Stimulated activated CD4-positive, alpha-beta T cell treated with anti-CD3 and anti-CD28 coated beads, Interleukin-2, amount 100 ng/mL, for 48 hours (primary cell): ENCODE measurements around the gene TNRC18.
A peak's percentile ranks its signal among the peaks of the same experiment; 100 is the strongest.

Experiments used
- DNase-seq, 2 donors: peaks; one replicate each; pipeline ENCODE4 v3.0.0-alpha.2; 2020

TNRC18 gene

DNA sequence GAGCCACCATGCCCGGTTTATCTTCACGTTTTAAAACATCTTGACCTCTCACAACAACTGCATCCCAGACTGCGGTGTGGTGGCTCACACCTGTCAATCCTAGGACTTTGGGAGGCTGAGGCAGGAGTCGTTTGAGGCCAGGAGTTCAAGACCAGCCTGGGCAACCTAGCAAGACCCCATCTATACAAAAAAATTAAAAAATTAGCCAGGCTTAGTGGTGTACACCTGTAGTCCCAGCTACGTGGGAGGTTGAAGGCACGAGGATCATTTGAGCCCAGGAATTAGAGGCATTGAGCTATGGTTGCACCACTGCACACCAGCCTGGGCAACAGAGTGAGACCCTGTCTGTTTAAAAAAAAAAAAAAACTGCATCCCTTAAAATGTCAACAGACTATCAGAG, 20.2 kb downstream of the TNRC18 start:
- DNase-seq = no peak

DNA sequence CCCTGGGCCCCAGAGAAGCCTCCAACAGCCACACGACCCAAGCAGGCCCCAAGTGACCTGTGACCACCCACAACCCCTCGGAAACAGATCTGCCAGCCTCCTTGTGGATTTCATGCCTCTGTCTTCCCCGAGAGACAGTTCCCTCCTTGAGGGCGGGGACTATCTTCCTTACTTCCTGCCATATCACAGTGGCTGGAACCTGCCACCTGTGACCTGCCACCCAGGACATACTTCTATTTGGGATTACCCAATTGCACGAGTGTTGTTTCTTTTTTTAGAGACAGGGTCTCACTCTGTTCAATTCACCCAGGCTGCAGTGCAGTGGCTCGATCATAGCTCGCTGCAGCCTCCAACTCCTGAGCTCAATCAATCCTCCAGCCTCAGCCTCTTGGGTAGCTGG, 25.9 kb downstream of the TNRC18 start:
- no peak for DNase-seq

DNA sequence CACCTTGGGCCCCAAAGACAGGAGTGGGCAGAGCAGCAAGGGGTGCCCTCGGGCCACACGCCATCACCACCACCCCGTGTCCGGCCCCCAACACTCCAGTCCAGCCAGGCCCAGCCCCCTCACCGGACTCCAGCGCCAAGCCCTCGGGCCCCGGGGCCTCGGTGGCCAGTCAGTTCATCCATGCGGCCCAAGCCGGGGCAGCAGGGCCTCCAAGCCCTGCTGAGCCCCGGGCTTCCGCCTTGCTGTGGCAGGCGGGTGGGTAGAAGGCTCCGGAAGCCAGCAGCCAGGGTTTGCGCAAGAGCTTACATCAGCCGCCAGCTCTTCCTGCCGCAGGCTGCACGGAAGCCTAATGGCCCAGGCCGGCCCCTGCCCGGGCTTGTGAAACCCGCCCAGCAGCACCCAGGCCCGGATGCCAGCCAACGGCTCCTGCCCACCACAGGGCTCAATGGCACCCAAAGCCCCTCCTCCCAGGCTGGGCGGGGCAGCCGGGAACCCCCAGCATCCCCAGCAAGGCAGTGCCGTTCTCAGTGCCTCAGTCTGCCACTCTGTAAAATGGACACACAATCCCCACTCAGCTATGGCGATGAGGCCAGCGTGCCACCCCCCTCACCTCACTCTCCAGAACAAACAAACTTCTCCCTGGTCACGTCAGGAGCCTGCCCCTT, 26.5 kb downstream of the TNRC18 start:
- DNase-seq = peak; percentile 76

DNA sequence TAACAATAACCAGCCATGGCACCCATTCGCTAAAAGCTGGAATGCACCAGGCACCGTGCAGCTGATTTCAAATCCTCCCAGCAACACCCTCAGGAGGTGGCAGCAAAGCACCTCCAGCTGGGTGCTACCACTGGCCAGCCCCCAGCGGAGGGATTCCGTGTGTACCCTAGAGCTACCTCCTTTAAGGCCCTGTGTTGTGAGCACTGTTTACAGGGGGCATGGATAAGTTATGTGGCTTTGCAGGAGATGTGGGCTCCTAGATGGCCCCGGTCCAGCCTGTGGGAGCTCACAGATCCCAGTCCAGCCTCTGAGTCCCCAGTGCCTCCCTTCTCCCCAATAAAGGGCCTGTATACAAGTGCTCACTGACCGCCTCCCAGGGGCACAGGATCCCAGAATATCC, 27.1 kb downstream of the TNRC18 start:
- peak in 1 of 2 donors; percentile 51 for DNase-seq

DNA sequence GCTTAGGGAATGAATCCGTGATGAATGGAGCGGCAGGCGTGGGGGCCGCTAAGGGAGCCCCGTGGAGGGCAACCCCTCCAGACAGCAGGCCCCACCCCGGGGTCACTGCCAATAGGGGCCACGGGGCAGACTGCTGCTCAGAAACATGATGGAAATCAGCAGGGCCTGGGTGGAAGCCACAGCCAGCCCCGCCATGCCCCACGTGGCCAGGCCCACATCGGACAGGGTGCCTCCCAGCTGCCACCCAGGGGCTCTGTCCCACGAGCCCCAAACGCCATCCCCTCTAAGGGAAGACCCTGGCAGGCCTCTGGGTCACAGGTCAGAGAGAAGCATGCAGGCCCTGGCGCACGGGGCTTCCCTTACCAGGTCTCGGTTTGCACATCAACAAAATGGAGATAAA, 28.4 kb downstream of the TNRC18 start:
- no peak for DNase-seq

DNA sequence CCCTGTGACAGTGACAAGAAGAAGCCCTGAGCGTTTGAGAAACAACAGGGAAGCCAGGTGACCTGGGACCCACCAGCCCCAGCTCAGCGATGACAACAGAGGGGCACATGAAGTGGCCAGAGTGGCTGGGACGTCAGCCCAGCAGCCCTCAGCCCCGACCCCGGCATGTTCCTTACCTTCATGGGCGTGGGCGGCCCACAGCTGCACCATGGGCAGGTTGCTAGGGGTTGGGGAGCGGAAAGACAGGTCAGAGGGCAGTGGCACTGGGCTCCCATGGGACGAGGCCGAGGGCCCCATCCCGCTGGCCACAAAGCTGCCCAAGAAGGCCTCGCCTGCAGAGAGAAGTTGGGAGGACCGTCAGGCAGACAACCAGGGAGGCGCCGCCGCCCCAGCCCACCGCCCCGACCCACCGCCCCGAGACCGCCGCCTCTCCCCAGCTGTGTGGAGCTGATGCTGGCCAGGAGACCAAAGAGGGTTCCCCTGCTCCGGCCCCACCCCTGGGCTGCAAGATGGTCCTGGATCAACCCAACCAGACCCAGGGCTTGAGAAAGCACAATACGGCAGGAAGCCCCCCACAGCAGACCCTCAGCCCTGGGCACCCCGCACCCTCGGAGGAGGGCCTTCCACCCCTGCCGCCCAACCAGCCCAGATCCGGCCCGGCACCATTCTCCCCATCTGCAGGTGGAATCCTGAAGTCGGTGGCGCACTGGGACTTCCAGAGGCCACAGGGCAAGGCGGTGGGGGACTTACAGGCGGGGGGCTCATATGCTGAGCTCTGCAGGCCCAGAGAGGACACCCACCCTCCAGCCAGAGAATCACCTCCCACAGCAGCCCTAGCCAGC, 29.1 kb downstream of the TNRC18 start:
- no peak for DNase-seq

DNA sequence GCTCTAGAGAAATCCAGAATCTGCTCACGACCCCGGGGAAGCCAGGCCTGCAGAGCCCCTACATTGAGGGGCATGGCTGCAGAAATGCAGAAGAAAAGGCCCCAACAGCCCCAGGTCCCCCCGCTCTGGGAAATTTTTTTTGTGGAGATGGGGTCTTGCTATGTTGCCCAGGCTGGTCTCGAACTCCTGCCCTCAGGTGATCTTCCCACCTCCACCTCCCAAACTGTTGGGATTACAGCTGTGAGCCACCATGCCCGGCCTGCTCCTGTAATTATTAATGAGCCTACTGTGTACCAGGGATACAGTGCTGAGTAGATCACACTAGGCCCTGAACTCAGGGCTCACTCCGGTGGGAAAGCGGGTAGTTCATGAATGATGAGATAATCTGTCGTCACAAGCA, 29.9 kb downstream of the TNRC18 start:
- DNase-seq = no peak

DNA sequence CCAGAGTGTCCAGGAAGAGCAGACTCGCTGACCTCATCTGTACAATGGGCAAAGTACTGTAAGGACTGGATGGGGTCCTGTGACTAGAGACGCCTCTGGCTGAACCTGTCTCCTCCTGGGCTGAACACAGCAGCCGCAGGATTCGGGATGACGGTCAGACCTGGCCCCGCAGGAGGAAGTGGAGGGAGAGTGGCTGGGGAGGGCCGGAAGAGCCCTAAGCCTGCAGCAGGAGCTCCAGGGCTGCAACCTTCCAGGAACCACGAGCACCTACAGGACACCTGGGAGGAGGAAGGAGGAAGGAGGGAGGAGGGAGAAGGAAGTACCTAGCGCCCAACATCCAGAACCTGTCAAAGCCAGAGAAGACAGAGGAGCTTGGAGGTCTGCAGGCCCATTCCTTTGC, 30.3 kb downstream of the TNRC18 start:
- no peak for DNase-seq

DNA sequence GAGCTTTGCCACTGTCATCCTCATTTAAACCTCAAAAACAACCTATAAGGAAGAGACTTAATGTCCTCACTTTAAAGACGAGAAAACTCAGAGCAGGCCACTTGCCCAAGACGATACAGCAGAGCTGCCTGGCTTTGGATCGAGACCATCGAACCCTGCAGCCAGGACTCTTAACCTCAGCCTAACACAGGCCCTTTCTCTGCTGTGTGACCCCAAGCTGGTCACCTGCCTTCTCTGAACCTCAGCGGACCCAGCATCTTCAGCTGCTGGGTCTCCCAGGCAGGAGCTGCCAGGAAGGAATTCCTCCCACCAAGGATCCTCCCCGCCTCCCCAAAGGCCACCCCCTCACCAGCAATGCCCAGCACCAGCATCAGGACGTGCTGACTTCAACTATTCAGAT, 32.7 kb downstream of the TNRC18 start:
- no peak for DNase-seq

DNA sequence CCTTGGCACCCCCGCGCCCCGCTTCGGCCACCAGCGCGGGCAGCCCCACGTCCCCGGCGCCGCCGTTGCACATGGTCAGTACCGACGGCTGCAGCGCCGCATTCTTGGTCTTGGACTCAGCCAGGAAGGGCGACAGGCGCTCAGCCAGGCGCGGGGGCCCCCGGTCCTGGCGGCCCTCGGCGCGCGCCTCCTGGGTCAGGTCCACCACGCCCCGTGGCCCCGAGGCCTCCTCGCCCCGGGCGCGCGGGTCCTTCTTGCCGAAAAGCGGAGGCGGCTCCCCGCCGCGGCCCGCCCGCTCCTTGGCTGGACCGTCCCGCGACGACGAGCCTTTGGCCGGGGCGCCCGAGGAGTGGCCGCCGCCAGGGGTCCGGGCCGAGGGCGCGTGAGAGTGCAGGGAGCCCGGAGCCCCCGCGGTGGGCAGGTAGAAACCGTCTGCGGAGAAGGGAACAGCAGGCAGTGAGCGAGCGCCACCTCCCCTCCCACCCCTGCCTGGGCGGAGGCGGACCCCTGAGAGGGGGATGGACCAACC, 34.7 kb downstream of the TNRC18 start:
- DNase-seq = no peak

DNA sequence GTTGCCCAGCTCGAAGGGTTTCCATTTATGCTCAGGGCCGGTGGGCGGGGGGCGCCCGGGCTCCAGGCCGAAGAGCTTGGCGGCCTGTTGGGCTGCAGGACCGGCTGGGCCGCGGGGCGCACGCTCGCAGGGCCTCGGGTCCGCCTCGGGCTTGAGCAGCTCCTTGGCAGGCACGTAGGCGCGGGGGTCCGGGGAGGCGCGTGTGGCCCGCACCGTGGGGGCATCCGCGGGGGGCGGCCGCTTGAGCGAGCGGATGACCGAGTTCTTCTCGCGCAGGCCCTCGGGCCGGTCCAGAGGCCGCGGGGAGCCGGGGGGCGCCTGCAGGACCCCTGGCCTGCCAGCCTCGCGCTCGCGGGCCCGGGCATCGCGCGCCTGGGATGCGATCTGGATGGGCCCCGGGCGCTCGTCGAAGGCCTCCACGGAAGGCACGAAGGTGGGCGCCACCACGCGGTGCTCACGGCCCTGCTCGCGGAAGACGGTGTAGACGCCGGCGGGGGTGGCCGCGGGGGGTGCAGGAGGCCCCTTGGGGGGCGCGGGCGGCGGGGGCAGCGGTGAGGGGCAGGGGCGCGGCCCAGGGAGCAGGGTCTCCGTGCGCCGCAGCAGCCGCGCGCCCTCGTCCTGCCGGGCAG, 35.2 kb downstream of the TNRC18 start:
- DNase-seq = no peak

DNA sequence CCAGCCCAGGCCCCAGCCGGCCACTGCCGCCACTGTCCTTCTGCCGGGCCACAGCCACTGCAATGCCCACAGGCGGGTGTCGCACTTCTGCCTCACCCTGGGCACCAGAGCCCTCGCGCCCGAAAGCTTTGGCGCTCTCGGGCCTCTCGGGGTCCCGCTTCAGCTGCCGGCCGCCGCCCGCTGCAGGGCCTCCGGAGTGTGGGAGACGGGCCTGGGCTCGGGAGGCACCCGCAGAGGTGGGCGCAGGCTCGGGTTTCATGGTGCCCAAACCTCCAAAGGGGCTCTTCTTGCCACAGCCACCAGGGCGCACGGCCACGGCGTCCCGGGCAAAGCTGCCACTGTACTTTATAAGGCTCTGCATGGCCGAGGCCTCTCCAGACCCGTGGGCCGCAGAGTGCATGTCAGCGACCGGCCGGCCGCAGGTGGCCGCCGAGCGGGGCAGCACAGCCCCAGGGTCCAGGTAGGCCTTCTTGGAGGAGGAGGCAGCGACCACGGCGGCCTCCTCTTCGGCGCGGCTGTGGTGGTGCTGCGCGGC, 35.9 kb downstream of the TNRC18 start:
- no peak for DNase-seq

DNA sequence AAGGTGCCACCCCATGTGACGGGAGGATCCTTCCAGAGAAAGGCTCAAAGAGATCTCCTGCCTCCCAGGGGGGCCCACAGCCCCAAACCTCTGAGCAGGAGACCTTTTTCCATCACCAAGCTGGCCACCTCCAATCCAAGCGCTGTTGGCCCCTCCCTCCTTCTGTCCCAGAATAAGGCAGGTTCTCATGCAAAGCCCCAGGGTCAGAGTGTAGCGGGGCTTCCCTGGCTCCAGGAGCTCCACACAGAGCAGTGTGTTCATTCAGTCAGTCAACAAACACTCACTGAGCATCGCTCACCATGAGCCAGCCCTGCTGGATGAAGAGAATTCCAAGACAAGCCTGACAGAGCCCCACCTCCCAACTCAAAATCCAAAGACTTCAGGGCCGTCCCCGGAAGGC, 39.0 kb downstream of the TNRC18 start:
- DNase-seq = no peak

DNA sequence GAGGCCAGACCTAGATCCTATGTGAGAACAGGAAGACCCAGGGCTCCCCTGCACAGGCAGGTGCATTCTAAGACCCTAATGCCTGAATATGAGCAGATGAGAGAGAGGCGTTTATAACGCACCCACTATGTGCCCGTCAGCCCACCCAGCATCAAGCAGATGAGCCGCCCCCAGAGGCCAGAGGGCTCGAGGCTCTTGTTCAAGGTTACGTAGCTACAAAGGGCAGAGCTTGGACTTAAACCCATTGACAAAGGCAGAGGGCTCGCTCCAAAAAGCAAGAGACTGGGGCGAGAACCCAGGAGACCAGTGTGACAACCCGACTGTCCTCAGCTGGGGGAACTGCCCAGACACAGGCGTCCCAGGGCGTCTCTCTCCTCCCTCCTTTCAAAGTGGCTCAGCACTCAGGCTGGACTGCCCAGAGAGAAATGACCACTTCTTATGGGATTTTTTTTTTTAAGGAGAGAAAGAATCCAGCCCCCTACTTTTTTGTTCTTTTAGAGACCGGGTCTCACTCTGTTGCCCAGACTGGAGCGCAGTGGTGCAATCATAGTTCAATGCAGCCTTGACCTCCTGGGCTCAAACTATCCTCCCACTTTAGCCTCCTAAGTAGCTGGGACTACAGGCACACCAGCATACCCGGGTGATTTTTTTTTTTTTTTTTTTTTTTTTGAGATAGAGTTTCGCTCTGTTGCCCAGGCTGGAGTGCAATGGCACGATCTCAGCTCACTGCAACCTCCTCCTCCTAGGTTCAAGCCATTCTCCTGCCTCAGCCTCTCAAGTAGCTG, 40.1 kb downstream of the TNRC18 start:
- DNase-seq = no peak

DNA sequence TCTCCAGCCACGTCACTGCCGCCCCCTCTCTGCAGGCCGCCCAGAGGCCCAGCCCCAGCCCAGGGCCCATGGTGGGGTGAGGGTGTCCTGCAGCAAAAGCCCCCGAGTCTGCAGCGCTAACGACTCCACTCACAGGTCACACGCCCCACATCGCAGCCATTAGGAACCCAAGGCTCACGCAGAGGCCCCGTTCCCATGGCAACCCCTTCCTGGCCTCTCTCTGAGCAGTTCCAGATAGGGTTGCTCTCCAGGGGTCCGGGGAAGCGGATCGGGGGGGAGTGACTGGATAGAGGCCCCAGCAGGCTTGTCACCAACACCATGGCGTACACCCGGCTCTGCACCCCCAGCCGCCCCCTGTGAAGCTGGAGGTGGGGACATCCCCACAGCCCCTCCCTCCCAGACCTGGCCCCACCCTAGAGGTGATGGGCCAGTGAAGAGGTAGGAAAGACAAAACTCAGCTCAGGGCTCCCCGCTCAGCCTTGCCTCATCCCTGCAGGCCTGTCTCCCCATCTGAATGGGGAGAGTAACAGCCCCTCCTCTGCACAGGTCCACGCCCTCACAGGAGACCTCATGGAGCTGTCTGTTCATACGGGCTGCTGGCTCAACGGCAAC, 41.2 kb downstream of the TNRC18 start:
- no peak for DNase-seq

DNA sequence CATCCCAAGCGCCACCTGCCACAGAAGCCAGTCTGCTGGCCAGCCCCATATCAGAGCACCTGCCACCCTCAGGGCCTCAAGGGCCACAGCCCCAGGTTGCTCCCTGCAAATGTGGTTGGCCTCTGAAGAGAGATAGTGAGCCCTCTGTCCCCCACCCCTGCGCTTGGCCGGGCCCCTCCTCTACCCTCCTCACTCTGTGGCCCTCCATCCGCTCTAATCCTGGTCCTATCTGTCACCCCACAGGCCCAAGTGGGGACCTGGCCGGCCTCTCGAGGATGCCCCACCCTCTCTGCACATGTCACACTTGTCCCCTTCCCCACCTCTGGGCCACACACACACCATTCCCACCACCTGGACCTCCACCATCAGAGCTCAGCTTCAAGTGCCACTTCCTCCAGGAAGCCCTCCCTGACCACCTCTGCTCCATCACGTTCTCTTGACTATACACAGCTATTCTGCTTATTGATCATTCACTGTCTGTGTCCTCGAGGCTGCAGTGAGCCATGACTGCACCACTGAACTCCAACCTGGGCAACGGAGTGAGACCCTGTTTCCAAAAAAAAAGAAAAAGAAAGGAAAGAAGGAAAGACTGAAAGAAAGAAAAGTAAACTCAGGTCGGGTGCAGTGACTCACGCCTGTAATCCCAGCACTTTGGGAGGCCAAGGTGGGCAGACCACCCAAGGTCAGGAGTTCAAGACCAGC, 42.4 kb downstream of the TNRC18 start:
- no peak for DNase-seq

DNA sequence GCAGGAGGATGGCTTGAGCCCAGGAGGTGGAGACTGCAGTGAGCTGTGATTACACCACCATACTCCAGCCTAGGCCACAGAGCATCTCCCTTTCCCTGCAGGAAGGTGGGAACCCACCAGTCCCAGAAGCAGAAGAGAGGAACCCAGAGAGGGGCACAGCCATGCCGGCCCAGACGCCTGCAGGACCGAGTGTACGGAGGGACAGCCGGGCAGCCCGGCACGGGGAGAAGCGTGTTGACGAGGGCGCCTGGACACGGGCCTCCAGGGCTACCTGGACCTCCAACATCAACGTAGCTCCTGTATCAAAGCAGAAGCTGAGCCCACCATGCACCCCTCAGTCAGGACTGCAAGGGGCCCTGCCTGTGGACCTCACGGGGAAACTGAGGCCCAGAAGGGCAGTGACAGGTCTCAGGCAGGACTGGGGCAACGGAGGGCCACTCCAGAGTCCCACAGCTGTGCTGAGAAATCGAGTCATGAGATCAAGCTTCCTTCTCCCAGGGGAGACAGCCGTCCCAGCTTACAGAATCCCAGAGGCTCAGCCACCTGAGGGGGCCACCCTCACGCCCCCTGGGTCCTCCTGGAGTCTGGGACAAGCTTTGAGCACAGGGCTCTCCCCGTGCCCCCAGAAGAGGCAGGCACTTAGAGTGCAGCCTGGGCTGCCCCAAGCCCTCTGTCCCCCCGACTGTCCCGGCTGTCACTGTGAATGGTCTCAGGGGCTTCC, 43.1 kb downstream of the TNRC18 start:
- DNase-seq = no peak

DNA sequence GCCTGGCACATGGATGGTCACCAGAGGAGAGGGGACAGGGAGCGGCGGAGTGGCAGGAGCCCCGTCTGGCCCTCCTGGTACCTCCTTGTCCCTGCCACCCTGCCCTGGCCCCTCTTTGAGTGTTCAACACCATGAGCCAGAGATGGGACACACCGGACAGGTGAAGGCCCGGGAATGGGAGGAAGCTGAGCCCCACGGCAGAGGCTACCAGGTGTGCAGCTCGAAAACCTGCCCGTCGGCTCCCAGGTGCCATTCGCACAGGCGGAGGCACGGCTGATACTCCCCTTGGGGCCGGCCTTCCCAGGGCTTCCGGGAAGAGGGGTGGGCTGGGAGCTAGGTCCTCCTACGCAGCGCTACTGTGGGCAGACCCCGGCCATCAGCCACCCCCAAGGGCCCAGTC, 44.1 kb downstream of the TNRC18 start:
- no peak for DNase-seq

DNA sequence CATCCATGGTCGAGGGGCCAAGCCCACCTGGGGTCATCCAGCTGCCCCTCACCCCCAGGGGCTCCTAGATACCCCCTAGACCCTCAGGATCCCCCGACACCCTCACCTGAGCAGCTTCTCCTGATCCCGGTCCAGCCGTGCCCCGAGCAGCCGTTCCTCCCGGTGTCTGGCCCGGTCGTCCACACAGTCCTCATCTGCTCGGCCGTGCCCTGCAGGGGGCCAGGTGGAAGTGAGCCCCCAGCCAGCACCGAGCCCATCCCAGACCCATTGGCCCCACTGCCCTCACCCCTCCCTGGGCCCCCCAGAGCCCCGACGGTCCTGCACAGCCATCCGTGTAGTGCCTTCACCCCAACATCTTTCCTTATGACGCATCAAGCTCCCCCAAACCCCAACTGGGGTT, 45.8 kb downstream of the TNRC18 start:
- DNase-seq = no peak

DNA sequence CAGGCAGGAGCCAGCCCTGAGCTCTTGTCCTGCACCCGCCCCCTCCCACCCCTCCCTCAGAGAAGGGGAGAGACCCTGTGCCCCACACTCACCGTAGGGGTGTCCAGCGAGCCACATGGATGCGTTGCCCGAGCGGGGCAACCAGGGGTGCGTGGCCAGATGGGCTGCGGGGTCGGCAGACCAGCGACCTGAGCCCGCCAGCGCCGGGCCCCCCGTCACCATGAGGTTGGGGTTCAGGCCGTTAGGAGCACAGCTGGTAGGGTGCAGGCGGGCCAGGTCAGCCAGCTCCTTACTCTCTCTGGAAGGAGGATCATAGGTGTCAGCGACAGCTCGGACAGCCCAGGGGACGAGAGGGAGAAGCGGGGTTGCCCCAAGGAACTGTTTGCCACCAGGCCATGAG, 46.4 kb downstream of the TNRC18 start:
- DNase-seq = no peak

DNA sequence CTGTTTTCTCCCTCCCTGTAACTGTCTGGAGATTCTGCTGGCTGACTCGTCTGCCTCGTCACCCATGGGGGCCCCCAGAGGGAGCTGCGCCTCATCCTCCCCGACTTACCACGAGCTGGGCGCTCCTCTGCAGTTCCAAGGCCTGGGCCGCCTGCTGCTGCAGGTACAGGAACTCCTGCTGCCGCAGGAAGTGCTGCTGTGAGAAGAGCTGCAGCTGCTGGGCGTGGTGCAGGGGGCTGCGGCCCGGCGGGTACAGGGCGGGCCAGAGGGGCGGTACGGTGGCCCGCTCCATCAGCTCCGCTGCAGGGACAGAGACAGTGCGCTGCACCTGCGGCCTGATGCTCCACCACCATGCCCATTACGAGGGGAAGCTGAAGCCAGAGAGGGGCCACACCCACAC, 47.7 kb downstream of the TNRC18 start:
- no peak for DNase-seq
